Glutamatergic neuron (in vitro differentiated cells): Measurements from ENCODE around the gene ADIPOR2. TPM values are rescaled to one million over a fixed set of nuclear protein-coding genes. Genes with fewer than 3 reads are reported as not detected.

Experiments
- DNase-seq: peaks from one replicate; pipeline ENCODE4 v3.0.0; 2022
- H3K27ac Mint-ChIP-seq: one replicate; pipeline ENCODE4 v1.8.0; 2020; ENCODE audit warnings: mild to moderate bottlenecking, mixed read lengths, inconsistent platforms; ENCODE audit not compliant: unreplicated experiment
- H3K27me3 Mint-ChIP-seq: one replicate; pipeline ENCODE4 v1.8.0; 2020; ENCODE audit warnings: mild to moderate bottlenecking, moderate library complexity, mixed read lengths, inconsistent platforms; ENCODE audit not compliant: unreplicated experiment
- H3K36me3 Mint-ChIP-seq: one replicate; pipeline ENCODE4 v1.8.0; 2020; ENCODE audit warnings: mild to moderate bottlenecking, mixed read lengths, inconsistent platforms; ENCODE audit not compliant: unreplicated experiment
- H3K4me1 Mint-ChIP-seq: one replicate; pipeline ENCODE4 v1.8.0; 2020; ENCODE audit warnings: mild to moderate bottlenecking, low read depth, mixed read lengths, inconsistent platforms; ENCODE audit not compliant: unreplicated experiment
- H3K4me3 Mint-ChIP-seq: one replicate; pipeline ENCODE4 v1.8.0; 2020; ENCODE audit warnings: mild to moderate bottlenecking, mixed read lengths, inconsistent platforms; ENCODE audit not compliant: unreplicated experiment
- H3K9me3 Mint-ChIP-seq: one replicate; pipeline ENCODE4 v1.8.0; 2020; ENCODE audit warnings: mild to moderate bottlenecking, moderate library complexity, mixed read lengths, inconsistent platforms; ENCODE audit not compliant: unreplicated experiment
- total RNA-seq: library from RNA; stranded (reverse); fragmentation: NEBNext Ultra II Directional; extraction: Animal tissue kit (Norgen Biotek cat#: 25700); gene quantifications from one replicate; pipeline ENCODE4 v1.2.1, GENCODE V29; 2021; ENCODE audit not compliant: unreplicated experiment
- TF ChIP-seq, protein P1 (sequence below): fragments of 200-600 bp; sonication (generic); IDR thresholded peaks from one replicate; pipeline ENCODE4 v1.5.0; 2021; ENCODE audit not compliant: partially characterized antibody, unreplicated experiment

Gene ADIPOR2
- total RNA-seq, 1 donor from 2014 or later: 43.3 TPM

DNA sequence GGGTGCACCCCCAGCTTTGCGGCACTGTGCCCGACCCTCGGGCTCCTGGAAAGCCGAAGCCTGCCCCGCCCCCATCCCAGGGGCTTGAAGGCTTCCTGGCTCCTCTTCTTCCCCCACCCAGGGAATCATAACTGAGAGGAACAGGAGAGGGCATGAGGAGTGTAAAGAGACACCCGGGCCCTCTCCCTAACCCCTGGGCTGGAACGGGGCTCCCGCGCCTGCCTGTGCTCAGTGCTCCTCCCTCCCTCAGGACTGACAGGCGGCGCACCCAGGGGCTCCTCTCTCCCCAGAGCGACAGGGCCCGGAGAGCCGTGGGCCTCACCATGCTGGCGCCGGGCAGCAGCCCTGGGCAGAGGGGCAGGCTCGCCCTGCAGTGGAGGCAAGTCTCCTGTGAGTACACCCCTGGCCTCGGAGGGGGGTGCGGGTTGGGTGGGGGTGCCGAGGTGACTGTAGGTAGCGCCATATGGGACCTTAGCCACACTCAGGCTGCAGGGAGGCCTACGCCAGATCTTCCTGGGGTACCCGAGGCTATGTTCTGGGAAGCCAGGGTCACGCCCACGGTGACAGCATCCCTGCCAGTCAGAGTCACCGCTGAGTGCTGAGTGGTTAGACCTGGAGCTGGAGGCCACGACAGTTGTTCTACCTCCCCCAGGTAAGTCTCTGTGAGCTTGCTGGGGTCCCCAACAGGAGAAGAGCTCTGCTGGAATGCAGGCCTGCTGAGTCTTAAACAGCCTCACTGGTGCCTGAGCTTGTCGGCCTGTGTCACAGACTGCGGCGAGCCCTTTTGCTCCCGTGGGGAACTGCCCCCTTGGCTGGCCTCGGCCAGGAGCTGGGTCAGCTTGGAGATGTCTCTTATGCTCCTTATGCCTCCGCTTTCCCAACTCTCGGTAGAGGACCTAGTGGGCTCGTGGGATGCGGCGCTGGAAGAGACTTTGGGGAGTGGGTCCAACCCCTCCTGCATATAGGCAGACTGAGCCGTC is 137.2 kb downstream of the ADIPOR2 start:
- H3K36me3 Mint-ChIP-seq: no peaks in the 10 kb centered on the region
- peaks cover 28% of the 10 kb centered on the region for H3K4me1 Mint-ChIP-seq
- H3K9me3 Mint-ChIP-seq: peaks cover 9% of the 10 kb centered on the region
- TF ChIP-seq, protein P1, sequence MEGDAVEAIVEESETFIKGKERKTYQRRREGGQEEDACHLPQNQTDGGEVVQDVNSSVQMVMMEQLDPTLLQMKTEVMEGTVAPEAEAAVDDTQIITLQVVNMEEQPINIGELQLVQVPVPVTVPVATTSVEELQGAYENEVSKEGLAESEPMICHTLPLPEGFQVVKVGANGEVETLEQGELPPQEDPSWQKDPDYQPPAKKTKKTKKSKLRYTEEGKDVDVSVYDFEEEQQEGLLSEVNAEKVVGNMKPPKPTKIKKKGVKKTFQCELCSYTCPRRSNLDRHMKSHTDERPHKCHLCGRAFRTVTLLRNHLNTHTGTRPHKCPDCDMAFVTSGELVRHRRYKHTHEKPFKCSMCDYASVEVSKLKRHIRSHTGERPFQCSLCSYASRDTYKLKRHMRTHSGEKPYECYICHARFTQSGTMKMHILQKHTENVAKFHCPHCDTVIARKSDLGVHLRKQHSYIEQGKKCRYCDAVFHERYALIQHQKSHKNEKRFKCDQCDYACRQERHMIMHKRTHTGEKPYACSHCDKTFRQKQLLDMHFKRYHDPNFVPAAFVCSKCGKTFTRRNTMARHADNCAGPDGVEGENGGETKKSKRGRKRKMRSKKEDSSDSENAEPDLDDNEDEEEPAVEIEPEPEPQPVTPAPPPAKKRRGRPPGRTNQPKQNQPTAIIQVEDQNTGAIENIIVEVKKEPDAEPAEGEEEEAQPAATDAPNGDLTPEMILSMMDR: no peak
- peaks cover 3% of the 10 kb centered on the region for H3K27me3 Mint-ChIP-seq
- peak overlapping the region; percentile 47 for H3K4me3 Mint-ChIP-seq
- DNase-seq: no peak
- peak overlapping the region; percentile 59 for H3K27ac Mint-ChIP-seq

DNA sequence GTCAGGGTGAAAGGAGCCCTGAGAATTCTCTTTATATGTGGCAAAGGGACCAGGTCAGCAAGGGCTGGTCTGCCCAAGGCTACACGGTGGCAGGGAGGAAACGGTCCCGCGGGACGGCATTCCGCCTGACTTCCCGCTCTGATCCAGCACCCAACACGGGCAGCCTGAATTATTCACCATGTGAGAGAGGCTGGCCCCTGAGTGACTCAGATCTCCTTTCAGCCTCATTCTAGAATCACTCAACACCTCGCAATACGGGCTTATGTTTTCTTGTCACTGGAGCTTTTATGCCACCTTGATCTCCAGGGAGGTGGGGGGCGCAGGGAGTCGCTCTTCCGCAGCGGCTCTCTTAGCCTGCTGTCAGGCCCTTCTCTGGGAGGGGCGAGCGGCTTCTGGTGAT is 138.0 kb downstream of the ADIPOR2 start:
- peaks cover 5% of the 10 kb centered on the region for H3K27me3 Mint-ChIP-seq
- H3K4me1 Mint-ChIP-seq: peaks cover 32% of the 10 kb centered on the region
- peaks cover 9% of the 10 kb centered on the region for H3K9me3 Mint-ChIP-seq
- no peak overlapping the region for H3K27ac Mint-ChIP-seq
- TF ChIP-seq, protein P1: no peak
- no peaks in the 10 kb centered on the region for H3K36me3 Mint-ChIP-seq
- no peak overlapping the region for H3K4me3 Mint-ChIP-seq
- no peak for DNase-seq

DNA sequence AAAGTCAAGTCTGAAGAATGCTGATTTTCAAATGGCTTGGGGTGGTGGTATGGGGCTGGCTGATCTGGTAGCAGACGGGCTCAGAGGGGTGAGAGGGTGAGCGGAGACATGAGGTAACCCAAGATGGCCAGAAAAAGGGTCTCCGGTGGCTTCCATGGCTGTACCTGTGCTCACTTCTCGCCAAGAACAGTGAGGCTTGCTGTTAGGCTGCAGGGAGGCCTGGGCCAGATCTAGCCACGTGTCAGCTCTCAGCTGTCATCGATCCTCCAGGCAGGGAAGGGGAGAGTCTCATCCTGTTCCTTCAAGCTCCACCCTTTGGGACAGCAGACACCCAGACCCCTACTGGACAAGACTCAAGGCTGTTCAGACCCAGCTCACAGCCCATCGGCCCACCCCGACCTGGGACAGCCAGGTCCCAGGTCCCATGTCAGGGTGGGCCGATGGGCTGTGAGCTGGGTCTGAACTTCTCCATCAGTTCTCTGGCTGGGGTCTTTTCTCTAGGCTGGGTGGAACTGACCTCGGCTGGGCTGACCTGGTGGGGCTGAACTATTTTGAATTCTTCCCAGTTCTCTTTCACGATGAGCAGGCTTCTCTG is 138.5 kb downstream of the ADIPOR2 start:
- peak overlapping the region; percentile 38 for H3K4me3 Mint-ChIP-seq
- peaks cover 7% of the 10 kb centered on the region for H3K9me3 Mint-ChIP-seq
- TF ChIP-seq, protein P1: no peak
- peaks cover 32% of the 10 kb centered on the region for H3K4me1 Mint-ChIP-seq
- peaks cover 5% of the 10 kb centered on the region for H3K27me3 Mint-ChIP-seq
- H3K36me3 Mint-ChIP-seq: no peaks in the 10 kb centered on the region
- H3K27ac Mint-ChIP-seq: peak overlapping the region; percentile 86
- no peak for DNase-seq

DNA sequence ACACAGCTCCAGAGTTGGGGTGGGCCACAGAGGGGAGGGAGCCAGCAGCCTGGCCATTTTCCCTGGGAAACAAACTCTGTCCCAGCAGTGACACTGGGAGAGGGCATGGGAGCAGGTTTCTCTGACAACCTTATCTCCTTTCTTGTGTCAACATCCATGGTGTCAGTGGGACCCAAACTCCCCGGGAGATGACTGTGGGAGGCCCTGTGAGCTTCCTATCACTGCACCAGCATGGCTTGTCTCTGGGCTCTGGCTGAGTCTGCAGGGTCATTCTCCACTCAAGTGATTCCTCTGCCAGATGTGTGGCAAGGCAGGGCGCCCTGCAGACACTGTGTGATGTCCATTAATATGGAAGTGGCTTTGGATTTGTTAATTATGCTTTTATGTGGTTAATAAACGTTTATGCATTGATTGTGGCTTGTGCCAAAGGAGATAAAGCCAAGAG is 139.6 kb downstream of the ADIPOR2 start:
- TF ChIP-seq, protein P1: no peak
- no peak overlapping the region for H3K4me3 Mint-ChIP-seq
- DNase-seq: no peak

More for the DNA sequence above, 139.6 kb downstream of the ADIPOR2 start:
- peaks cover 5% of the 10 kb centered on the region for H3K36me3 Mint-ChIP-seq
- H3K27ac Mint-ChIP-seq: no peak overlapping the region
- peaks cover 5% of the 10 kb centered on the region for H3K27me3 Mint-ChIP-seq
- H3K9me3 Mint-ChIP-seq: peaks cover 3% of the 10 kb centered on the region
- H3K4me1 Mint-ChIP-seq: peaks cover 28% of the 10 kb centered on the region
